ENCODE measurements around the gene TSPAN5. TPM values are rescaled to one million over a fixed set of nuclear protein-coding genes. Genes with fewer than 3 reads are reported as not detected.
A peak's percentile ranks its signal among the peaks of the same experiment; 100 is the strongest.

The TSPAN5 gene
- total RNA-seq, 1 donor from 2014 or later: 61.4 TPM

GRCh38 chr4:98664959-98665358 lies 6.5 kb upstream of the TSPAN5 start:
- peaks cover 6% of the 10 kb centered on the region for H3K4me1 ChIP-seq (ENCODE audit: insufficient read depth, low read length)
- no peak overlapping the region for H3K4me2 ChIP-seq (ENCODE audit: low read length)
- H3K4me3 ChIP-seq (ENCODE audit: insufficient read depth, low read depth, low read length): no peak overlapping the region
- no peaks in the 10 kb centered on the region for H4K20me1 ChIP-seq (ENCODE audit: insufficient read depth, low read length)
- H3K27me3 ChIP-seq (ENCODE audit: insufficient read depth, low read length): no peaks in the 10 kb centered on the region
- Mint-ChIP-seq H3K27ac (ENCODE audit: unreplicated experiment) (no peak overlapping the region), H3K4me3 (ENCODE audit: unreplicated experiment) (no peak overlapping the region), H3K4me1 (ENCODE audit: low read depth, unreplicated experiment) (peaks cover 21% of the 10 kb centered on the region), H3K36me3 (ENCODE audit: low read depth, unreplicated experiment) (peaks cover 7% of the 10 kb centered on the region), H3K9me3 (ENCODE audit: unreplicated experiment) (no peaks in the 10 kb centered on the region), H3K27me3 (ENCODE audit: low read depth, unreplicated experiment) (no peaks in the 10 kb centered on the region)
- no peak overlapping the region for H3K27ac ChIP-seq (ENCODE audit: low read depth, low read length)
- no peaks in the 10 kb centered on the region for H3K36me3 ChIP-seq (ENCODE audit: insufficient read depth, low read length)
- no peak overlapping the region for H2AFZ ChIP-seq (ENCODE audit: low read depth, low read length)
- no peak for TF ChIP-seq EZH2 (IDR thresholded peaks at IDR 0.05; ENCODE audit: insufficient read depth, low read length)
- no peak for TF ChIP-seq CTCF (IDR thresholded peaks at IDR 0.05; ENCODE audit: insufficient read depth, low read depth, low read length)
- no peak for DNase-seq (ENCODE audit: low read depth)
- FAIRE-seq: no peak
- no peaks in the 10 kb centered on the region for H3K9me3 ChIP-seq (ENCODE audit: insufficient read depth, low read depth, low read length)
- H3K9ac ChIP-seq (ENCODE audit: low read length): no peak overlapping the region
- no peaks in the 10 kb centered on the region for H3K79me2 ChIP-seq (ENCODE audit: insufficient read depth, low read length)

- Histone ChIP-seq H4K20me1 (ENCODE audit: insufficient read depth, low read length) (no peaks in the 10 kb centered on the region), H3K9me3 (ENCODE audit: insufficient read depth, low read depth, low read length) (no peaks in the 10 kb centered on the region), H3K36me3 (ENCODE audit: insufficient read depth, low read length) (no peaks in the 10 kb centered on the region), H3K4me1 (ENCODE audit: insufficient read depth, low read length) (peaks cover 16% of the 10 kb centered on the region), H3K79me2 (ENCODE audit: insufficient read depth, low read length) (peaks cover 12% of the 10 kb centered on the region), H3K27me3 (ENCODE audit: insufficient read depth, low read length) (no peaks in the 10 kb centered on the region), H3K9ac (ENCODE audit: low read length) (no peak overlapping the region), H3K4me2 (ENCODE audit: low read length) (peak overlapping the region; percentile 3), H2AFZ (ENCODE audit: low read depth, low read length) (no peak overlapping the region), H3K4me3 (ENCODE audit: insufficient read depth, low read depth, low read length) (no peak overlapping the region), H3K27ac (ENCODE audit: low read depth, low read length) (no peak overlapping the region)
- FAIRE-seq (no peak), DNase-seq (ENCODE audit: low read depth) (no peak)
- TF ChIP-seq EZH2 (IDR thresholded peaks at IDR 0.05; ENCODE audit: insufficient read depth, low read length): no peak
- TF ChIP-seq CTCF (IDR thresholded peaks at IDR 0.05; ENCODE audit: insufficient read depth, low read depth, low read length): no peak
- H3K9me3 Mint-ChIP-seq (ENCODE audit: unreplicated experiment): no peaks in the 10 kb centered on the region
- H3K27ac Mint-ChIP-seq (ENCODE audit: unreplicated experiment): peak overlapping the region; percentile 26
- H3K4me1 Mint-ChIP-seq (ENCODE audit: low read depth, unreplicated experiment): peaks cover 29% of the 10 kb centered on the region
- peaks cover 7% of the 10 kb centered on the region for H3K36me3 Mint-ChIP-seq (ENCODE audit: low read depth, unreplicated experiment)
- H3K4me3 Mint-ChIP-seq (ENCODE audit: unreplicated experiment): no peak overlapping the region
- no peaks in the 10 kb centered on the region for H3K27me3 Mint-ChIP-seq (ENCODE audit: low read depth, unreplicated experiment)
Measured at GRCh38 chr4:98663226-98664006, 5.0 kb upstream of the TSPAN5 start.

- Histone ChIP-seq H3K4me2 (ENCODE audit: low read length) (peak overlapping the region; percentile 3), H3K79me2 (ENCODE audit: insufficient read depth, low read length) (peaks cover 19% of the 10 kb centered on the region), H3K4me1 (ENCODE audit: insufficient read depth, low read length) (peaks cover 16% of the 10 kb centered on the region), H3K27ac (ENCODE audit: low read depth, low read length) (no peak overlapping the region), H4K20me1 (ENCODE audit: insufficient read depth, low read length) (peaks cover 4% of the 10 kb centered on the region), H2AFZ (ENCODE audit: low read depth, low read length) (no peak overlapping the region), H3K4me3 (ENCODE audit: insufficient read depth, low read depth, low read length) (no peak overlapping the region), H3K36me3 (ENCODE audit: insufficient read depth, low read length) (no peaks in the 10 kb centered on the region), H3K9ac (ENCODE audit: low read length) (no peak overlapping the region), H3K27me3 (ENCODE audit: insufficient read depth, low read length) (no peaks in the 10 kb centered on the region), H3K9me3 (ENCODE audit: insufficient read depth, low read depth, low read length) (no peaks in the 10 kb centered on the region)
- peaks cover 29% of the 10 kb centered on the region for H3K4me1 Mint-ChIP-seq (ENCODE audit: low read depth, unreplicated experiment)
- H3K36me3 Mint-ChIP-seq (ENCODE audit: low read depth, unreplicated experiment): peaks cover 7% of the 10 kb centered on the region
- no peak for TF ChIP-seq CTCF (IDR thresholded peaks at IDR 0.05; ENCODE audit: insufficient read depth, low read depth, low read length)
- TF ChIP-seq EZH2 (IDR thresholded peaks at IDR 0.05; ENCODE audit: insufficient read depth, low read length): no peak
- peak overlapping the region; percentile 35 for H3K4me3 Mint-ChIP-seq (ENCODE audit: unreplicated experiment)
- no peak overlapping the region for H3K27ac Mint-ChIP-seq (ENCODE audit: unreplicated experiment)
- FAIRE-seq (no peak), DNase-seq (ENCODE audit: low read depth) (peak; percentile 95)
- no peaks in the 10 kb centered on the region for H3K9me3 Mint-ChIP-seq (ENCODE audit: unreplicated experiment)
- H3K27me3 Mint-ChIP-seq (ENCODE audit: low read depth, unreplicated experiment): no peaks in the 10 kb centered on the region
Measured at GRCh38 chr4:98662626-98663225, 4.3 kb upstream of the TSPAN5 start.
